Measurements from ENCODE around the gene KRT17.
"Not testable (repeated sequence)": the region's sequence is repeated elsewhere in the genome, so short reads cannot be mapped to it uniquely, and the experiment has no call there.

DNA sequence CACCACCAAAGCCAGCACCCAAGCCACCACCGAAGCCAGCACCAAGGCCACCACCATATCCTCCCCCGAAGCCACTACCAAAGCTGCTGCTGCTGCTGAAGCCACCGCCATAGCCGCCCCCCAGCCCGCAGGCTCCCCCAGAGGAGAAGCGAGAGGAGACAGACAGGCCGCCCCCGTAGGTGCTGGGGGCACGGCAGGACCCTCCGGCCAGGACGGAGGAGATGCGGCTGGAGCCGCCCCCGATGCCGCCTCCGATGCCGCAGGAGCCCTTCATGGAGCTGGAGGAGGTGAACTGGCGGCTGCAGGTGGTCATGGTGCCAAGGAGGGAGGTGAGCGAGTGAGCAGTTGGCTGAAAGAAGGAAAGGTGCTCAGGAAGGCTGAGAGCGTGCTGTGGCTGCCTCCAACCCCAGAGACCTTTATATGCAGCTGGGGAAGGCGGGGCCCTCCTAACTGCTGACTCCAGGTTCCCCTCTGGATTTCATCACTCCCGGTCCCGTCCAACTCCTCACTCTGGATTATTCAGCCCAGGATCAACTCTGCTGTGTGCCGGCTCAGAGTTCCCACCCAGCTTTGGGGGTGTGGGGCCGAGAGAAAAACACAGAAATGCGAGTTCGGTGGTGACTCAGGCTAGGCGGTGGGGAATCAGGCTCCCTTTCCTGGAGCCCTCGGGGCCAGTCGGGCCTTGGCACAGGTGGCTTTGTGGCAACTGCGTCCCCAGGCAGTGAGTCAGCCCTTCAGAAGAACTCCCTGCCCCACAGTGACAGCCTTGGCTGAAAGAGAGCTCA, 11.8 kb downstream of the KRT17 start, which contains the start of gene KRT16:
- not testable (repeated sequence) for TF ChIP-seq ESRRA (IDR thresholded peaks at IDR 0.05; ENCODE audit: borderline replicate concordance, low read depth); BHLHE40 (IDR thresholded peaks at IDR 0.05; ENCODE audit: low read length); MEIS2 (IDR thresholded peaks at IDR 0.05; ENCODE audit: partially characterized antibody); NFIC (IDR thresholded peaks at IDR 0.05); ZSCAN32 (CRISPR knock-in tag; IDR thresholded peaks at IDR 0.05); NR2C2 (CRISPR knock-in tag; IDR thresholded peaks at IDR 0.05); NR2C2 (tag; IDR thresholded peaks at IDR 0.05); EZH2 (IDR thresholded peaks at IDR 0.05; ENCODE audit: borderline replicate concordance, low read depth, low read length); POLR2AphosphoS5 (IDR thresholded peaks at IDR 0.05; ENCODE audit: control insufficient read depth, insufficient read depth, low read depth, low read length); MEF2D (tag; conservative IDR thresholded peaks at IDR 0.05; ENCODE audit: low read depth); NRF1 (conservative IDR thresholded peaks at IDR 0.05 in 1 of 2, IDR thresholded peaks at IDR 0.05 in 1 of 2); SPI1 (IDR thresholded peaks at IDR 0.05; ENCODE audit: borderline replicate concordance, low read depth, low read length); REST (IDR thresholded peaks at IDR 0.05; ENCODE audit: borderline replicate concordance); REST (CRISPR knock-in tag; IDR thresholded peaks at IDR 0.05; ENCODE audit: low read depth)
- TF ChIP-seq, protein P1, sequence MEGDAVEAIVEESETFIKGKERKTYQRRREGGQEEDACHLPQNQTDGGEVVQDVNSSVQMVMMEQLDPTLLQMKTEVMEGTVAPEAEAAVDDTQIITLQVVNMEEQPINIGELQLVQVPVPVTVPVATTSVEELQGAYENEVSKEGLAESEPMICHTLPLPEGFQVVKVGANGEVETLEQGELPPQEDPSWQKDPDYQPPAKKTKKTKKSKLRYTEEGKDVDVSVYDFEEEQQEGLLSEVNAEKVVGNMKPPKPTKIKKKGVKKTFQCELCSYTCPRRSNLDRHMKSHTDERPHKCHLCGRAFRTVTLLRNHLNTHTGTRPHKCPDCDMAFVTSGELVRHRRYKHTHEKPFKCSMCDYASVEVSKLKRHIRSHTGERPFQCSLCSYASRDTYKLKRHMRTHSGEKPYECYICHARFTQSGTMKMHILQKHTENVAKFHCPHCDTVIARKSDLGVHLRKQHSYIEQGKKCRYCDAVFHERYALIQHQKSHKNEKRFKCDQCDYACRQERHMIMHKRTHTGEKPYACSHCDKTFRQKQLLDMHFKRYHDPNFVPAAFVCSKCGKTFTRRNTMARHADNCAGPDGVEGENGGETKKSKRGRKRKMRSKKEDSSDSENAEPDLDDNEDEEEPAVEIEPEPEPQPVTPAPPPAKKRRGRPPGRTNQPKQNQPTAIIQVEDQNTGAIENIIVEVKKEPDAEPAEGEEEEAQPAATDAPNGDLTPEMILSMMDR (IDR thresholded peaks at IDR 0.05 in 2 of 3, conservative IDR thresholded peaks at IDR 0.05 in 1 of 3; ENCODE audit: insufficient read depth in 2 of 3, low read depth in 1 of 3, low read length in 3 of 3): not testable (repeated sequence)
- TF ChIP-seq, protein P2, sequence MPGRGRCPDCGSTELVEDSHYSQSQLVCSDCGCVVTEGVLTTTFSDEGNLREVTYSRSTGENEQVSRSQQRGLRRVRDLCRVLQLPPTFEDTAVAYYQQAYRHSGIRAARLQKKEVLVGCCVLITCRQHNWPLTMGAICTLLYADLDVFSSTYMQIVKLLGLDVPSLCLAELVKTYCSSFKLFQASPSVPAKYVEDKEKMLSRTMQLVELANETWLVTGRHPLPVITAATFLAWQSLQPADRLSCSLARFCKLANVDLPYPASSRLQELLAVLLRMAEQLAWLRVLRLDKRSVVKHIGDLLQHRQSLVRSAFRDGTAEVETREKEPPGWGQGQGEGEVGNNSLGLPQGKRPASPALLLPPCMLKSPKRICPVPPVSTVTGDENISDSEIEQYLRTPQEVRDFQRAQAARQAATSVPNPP (IDR thresholded peaks at IDR 0.05; ENCODE audit: borderline replicate concordance, insufficient read depth, insufficient read length): not testable (repeated sequence)
